ENCODE data around the gene SEMA5B. TPM values are rescaled to one million over a fixed set of nuclear protein-coding genes. Genes with fewer than 3 reads are reported as not detected.

The SEMA5B gene
- total and polyA plus RNA-seq, 2 experiments from 2014 or later = 8.0 to 26.8 TPM

DNA sequence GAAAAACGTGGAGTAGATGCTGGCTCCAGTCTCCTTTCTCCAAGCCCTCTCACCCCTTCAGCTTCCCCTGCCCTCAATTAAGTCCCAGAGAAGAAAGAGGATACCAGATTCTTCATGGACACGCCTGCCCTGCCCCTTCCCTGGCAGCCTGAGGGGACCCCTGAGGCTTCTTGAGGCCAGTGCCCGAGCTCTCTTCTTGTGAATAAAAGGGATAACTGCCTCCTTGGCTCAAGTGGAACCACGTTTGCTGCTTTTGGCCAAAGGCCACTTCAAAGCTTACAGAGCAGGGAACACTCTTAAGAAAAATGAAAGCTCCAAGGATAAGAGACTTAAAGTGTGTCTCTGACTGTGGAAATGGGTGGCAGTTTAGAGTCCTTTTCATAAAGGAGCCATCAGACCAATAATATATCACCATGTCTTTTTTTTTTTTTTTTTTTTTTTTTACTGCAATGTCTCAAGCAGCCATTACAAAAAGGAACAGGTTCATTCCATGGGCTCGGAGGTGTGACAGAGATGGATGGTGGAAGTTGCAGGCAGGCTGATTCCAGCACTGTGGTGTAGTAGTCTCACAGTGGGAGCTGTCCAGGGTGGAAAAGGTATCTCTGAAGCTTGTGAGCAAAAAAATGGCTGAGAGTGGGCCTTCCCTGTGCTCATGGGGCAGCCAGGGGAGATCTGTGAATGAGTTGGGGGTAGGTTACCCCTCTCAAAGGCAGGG, 108.8 kb downstream of the SEMA5B start:
- no peak for DNase-seq (ENCODE audit: low spot score)
- Histone ChIP-seq H3K27ac (ENCODE audit: low read depth) (no peak overlapping the region), H3K4me1 (ENCODE audit: insufficient read depth) (no peaks in the 10 kb centered on the region), H3K9me2 (ENCODE audit: insufficient read depth) (no peaks in the 10 kb centered on the region), H3K36me3 (ENCODE audit: insufficient read depth) (no peaks in the 10 kb centered on the region), H3K4me3 (no peak overlapping the region), H4K20me1 (replicated peaks; ENCODE audit: insufficient read depth) (no peaks in the 10 kb centered on the region), H2AFZ (no peak overlapping the region), H3K79me2 (replicated peaks; ENCODE audit: insufficient read depth) (no peaks in the 10 kb centered on the region), H3K27me3 (ENCODE audit: insufficient read depth) (peaks cover 34% of the 10 kb centered on the region), H3F3A (replicated peaks; ENCODE audit: low read depth) (no peaks in the 10 kb centered on the region), H3K4me2 (no peak overlapping the region)
- Mint-ChIP-seq H3K27ac (no peak overlapping the region), H3K4me1 (no peaks in the 10 kb centered on the region; the same call in 2 of the 3 replicates), H3K27me3 (ENCODE audit: insufficient read depth, low read depth, poor library complexity) (peaks cover 4% of the 10 kb centered on the region), H3K4me3 (no peak overlapping the region), H3K36me3 (ENCODE audit: low read depth) (peaks cover 2% of the 10 kb centered on the region; the same call in 1 of the 3 replicates), H3K9me3 (no peaks in the 10 kb centered on the region)
- TF ChIP-seq, protein P1, sequence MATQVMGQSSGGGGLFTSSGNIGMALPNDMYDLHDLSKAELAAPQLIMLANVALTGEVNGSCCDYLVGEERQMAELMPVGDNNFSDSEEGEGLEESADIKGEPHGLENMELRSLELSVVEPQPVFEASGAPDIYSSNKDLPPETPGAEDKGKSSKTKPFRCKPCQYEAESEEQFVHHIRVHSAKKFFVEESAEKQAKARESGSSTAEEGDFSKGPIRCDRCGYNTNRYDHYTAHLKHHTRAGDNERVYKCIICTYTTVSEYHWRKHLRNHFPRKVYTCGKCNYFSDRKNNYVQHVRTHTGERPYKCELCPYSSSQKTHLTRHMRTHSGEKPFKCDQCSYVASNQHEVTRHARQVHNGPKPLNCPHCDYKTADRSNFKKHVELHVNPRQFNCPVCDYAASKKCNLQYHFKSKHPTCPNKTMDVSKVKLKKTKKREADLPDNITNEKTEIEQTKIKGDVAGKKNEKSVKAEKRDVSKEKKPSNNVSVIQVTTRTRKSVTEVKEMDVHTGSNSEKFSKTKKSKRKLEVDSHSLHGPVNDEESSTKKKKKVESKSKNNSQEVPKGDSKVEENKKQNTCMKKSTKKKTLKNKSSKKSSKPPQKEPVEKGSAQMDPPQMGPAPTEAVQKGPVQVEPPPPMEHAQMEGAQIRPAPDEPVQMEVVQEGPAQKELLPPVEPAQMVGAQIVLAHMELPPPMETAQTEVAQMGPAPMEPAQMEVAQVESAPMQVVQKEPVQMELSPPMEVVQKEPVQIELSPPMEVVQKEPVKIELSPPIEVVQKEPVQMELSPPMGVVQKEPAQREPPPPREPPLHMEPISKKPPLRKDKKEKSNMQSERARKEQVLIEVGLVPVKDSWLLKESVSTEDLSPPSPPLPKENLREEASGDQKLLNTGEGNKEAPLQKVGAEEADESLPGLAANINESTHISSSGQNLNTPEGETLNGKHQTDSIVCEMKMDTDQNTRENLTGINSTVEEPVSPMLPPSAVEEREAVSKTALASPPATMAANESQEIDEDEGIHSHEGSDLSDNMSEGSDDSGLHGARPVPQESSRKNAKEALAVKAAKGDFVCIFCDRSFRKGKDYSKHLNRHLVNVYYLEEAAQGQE (IDR thresholded peaks at IDR 0.05; ENCODE audit: unreplicated experiment) = peak; percentile 71
- TF ChIP-seq JUNB (IDR thresholded peaks at IDR 0.05; ENCODE audit: unreplicated experiment) = no peak
- no peak for ATAC-seq

DNA sequence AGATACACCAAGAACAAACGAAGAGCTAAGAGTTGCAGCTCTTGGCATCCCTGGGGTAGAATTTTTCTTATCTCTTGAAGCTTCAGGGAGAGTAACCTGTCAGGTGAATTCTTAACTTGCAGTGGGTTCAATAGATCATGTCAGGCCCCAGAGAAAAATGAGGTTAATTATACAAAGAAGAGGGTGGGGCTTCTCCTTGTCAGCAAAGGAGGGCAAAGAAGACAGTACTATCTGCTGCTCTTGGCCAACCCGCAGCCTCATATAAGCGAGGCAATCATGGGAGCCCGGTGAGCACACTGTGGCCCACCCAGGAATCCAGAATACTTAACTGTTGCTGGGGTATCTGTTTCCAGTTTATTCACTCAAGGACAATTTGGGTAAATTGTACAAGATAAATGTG, 110.2 kb downstream of the SEMA5B start:
- H3K79me2 ChIP-seq (replicated peaks; ENCODE audit: insufficient read depth) = no peaks in the 10 kb centered on the region
- no peak overlapping the region for H3K4me2 ChIP-seq
- Mint-ChIP-seq H3K27me3 (ENCODE audit: insufficient read depth, low read depth, poor library complexity) (peaks cover 4% of the 10 kb centered on the region), H3K27ac (no peak overlapping the region), H3K4me1 (no peaks in the 10 kb centered on the region), H3K9me3 (no peaks in the 10 kb centered on the region), H3K4me3 (no peak overlapping the region), H3K36me3 (ENCODE audit: low read depth) (peaks cover 2% of the 10 kb centered on the region; the same call in 1 of the 3 replicates)
- H3K9me2 ChIP-seq (ENCODE audit: insufficient read depth) = no peaks in the 10 kb centered on the region
- no peaks in the 10 kb centered on the region for H4K20me1 ChIP-seq (replicated peaks; ENCODE audit: insufficient read depth)
- H3K27ac ChIP-seq (ENCODE audit: low read depth) = no peak overlapping the region
- H3F3A ChIP-seq (replicated peaks; ENCODE audit: low read depth) = no peaks in the 10 kb centered on the region
- no peak overlapping the region for H3K4me3 ChIP-seq
- ATAC-seq (no peak), DNase-seq (ENCODE audit: low spot score) (no peak)
- H3K27me3 ChIP-seq (ENCODE audit: insufficient read depth) = peaks cover 29% of the 10 kb centered on the region
- no peak overlapping the region for H2AFZ ChIP-seq
- no peaks in the 10 kb centered on the region for H3K4me1 ChIP-seq (ENCODE audit: insufficient read depth)
- H3K36me3 ChIP-seq (ENCODE audit: insufficient read depth) = no peaks in the 10 kb centered on the region
- TF ChIP-seq, protein P2, sequence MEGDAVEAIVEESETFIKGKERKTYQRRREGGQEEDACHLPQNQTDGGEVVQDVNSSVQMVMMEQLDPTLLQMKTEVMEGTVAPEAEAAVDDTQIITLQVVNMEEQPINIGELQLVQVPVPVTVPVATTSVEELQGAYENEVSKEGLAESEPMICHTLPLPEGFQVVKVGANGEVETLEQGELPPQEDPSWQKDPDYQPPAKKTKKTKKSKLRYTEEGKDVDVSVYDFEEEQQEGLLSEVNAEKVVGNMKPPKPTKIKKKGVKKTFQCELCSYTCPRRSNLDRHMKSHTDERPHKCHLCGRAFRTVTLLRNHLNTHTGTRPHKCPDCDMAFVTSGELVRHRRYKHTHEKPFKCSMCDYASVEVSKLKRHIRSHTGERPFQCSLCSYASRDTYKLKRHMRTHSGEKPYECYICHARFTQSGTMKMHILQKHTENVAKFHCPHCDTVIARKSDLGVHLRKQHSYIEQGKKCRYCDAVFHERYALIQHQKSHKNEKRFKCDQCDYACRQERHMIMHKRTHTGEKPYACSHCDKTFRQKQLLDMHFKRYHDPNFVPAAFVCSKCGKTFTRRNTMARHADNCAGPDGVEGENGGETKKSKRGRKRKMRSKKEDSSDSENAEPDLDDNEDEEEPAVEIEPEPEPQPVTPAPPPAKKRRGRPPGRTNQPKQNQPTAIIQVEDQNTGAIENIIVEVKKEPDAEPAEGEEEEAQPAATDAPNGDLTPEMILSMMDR (conservative IDR thresholded peaks at IDR 0.05; ENCODE audit: low read depth in 2 of 2) = no peak
- TF ChIP-seq ZNF114 (CRISPR knock-in tag; IDR thresholded peaks at IDR 0.05) (no peak), POLR2AphosphoS5 (IDR thresholded peaks at IDR 0.05; ENCODE audit: low read depth) (no peak), ZNF331 (CRISPR knock-in tag; IDR thresholded peaks at IDR 0.05; ENCODE audit: low read depth) (no peak), NANOG (IDR thresholded peaks at IDR 0.05; ENCODE audit: borderline replicate concordance) (no peak), STAT1 (IDR thresholded peaks at IDR 0.05; ENCODE audit: unreplicated experiment) (no peak), EZH2phosphoT487 (IDR thresholded peaks at IDR 0.05; ENCODE audit: unreplicated experiment) (no peak), JUNB (IDR thresholded peaks at IDR 0.05; ENCODE audit: unreplicated experiment) (no peak)
- TF ChIP-seq, protein P3, sequence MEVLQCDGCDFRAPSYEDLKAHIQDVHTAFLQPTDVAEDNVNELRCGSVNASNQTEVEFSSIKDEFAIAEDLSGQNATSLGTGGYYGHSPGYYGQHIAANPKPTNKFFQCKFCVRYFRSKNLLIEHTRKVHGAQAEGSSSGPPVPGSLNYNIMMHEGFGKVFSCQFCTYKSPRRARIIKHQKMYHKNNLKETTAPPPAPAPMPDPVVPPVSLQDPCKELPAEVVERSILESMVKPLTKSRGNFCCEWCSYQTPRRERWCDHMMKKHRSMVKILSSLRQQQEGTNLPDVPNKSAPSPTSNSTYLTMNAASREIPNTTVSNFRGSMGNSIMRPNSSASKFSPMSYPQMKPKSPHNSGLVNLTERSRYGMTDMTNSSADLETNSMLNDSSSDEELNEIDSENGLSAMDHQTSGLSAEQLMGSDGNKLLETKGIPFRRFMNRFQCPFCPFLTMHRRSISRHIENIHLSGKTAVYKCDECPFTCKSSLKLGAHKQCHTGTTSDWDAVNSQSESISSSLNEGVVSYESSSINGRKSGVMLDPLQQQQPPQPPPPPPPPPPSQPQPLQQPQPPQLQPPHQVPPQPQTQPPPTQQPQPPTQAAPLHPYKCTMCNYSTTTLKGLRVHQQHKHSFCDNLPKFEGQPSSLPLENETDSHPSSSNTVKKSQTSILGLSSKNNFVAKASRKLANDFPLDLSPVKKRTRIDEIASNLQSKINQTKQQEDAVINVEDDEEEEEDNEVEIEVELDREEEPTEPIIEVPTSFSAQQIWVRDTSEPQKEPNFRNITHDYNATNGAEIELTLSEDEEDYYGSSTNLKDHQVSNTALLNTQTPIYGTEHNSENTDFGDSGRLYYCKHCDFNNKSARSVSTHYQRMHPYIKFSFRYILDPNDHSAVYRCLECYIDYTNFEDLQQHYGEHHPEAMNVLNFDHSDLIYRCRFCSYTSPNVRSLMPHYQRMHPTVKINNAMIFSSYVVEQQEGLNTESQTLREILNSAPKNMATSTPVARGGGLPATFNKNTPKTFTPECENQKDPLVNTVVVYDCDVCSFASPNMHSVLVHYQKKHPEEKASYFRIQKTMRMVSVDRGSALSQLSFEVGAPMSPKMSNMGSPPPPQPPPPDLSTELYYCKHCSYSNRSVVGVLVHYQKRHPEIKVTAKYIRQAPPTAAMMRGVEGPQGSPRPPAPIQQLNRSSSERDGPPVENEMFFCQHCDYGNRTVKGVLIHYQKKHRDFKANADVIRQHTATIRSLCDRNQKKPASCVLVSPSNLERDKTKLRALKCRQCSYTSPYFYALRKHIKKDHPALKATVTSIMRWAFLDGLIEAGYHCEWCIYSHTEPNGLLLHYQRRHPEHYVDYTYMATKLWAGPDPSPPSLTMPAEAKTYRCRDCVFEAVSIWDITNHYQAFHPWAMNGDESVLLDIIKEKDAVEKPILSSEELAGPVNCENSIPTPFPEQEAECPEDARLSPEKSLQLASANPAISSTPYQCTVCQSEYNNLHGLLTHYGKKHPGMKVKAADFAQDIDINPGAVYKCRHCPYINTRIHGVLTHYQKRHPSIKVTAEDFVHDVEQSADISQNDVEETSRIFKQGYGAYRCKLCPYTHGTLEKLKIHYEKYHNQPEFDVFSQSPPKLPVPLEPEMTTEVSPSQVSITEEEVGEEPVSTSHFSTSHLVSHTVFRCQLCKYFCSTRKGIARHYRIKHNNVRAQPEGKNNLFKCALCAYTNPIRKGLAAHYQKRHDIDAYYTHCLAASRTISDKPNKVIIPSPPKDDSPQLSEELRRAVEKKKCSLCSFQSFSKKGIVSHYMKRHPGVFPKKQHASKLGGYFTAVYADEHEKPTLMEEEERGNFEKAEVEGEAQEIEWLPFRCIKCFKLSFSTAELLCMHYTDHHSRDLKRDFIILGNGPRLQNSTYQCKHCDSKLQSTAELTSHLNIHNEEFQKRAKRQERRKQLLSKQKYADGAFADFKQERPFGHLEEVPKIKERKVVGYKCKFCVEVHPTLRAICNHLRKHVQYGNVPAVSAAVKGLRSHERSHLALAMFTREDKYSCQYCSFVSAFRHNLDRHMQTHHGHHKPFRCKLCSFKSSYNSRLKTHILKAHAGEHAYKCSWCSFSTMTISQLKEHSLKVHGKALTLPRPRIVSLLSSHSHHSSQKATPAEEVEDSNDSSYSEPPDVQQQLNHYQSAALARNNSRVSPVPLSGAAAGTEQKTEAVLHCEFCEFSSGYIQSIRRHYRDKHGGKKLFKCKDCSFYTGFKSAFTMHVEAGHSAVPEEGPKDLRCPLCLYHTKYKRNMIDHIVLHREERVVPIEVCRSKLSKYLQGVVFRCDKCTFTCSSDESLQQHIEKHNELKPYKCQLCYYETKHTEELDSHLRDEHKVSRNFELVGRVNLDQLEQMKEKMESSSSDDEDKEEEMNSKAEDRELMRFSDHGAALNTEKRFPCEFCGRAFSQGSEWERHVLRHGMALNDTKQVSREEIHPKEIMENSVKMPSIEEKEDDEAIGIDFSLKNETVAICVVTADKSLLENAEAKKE (CRISPR knock-in tag; IDR thresholded peaks at IDR 0.05) = no peak
